HG03097 (cell line): ENCODE results near the gene CSNK2A2.

Experiments used
- ATAC-seq: cut with Tn5 transposase; IDR thresholded peaks from one replicate; pipeline ENCODE4 v1.9.1; 2021; ENCODE audit not compliant: unreplicated experiment, low FRiP score

CSNK2A2 gene

DNA sequence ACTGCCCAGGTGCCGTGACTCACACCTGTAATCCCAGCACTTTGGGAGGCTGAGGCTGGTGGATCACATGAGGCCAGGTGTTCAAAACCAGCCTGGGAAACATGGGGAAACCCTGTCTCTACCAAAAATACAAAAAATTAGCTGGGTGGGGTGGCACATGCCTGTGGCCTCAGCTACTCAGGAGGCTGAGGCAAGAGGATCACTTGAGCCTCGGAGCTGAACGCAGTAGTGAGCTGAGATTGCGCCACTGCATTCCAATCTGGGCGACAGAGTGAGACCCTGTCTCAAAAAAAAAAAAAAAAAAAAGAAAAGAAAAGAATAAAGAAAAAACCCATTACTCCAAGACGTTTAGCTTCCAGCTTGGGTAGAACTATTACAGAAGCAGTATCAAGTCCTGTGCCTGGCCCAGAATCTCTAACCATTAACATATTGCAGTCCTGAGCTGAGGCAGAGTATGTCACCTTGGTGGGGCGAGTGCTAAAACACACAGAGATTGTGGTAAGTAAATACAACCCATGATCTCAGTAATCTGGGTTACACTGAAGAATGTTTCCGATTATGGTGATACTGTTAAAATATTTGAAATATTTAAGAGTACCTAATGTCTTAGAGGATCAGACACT, 45.5 kb downstream of the CSNK2A2 start:
- ATAC-seq: no peak

DNA sequence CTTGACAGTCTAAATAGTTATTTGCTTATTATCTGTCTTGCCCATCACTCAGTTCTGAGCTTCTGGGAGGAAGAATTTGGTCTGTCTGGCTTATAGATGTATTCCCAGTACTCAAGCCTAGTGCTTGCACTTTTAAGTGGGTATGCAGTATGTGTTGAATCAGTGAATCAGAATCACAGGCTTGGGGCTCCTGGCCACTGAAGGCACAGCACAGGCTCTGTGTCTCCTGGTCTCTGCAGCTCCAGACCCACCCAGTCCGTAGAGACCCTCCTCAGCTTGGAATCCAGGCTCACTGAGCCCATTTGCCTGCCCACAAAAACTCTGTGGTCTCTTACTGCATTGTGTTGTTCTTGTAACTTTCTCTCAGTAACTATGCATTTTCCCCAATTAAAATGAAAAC, 49.4 kb downstream of the CSNK2A2 start:
- no peak for ATAC-seq

DNA sequence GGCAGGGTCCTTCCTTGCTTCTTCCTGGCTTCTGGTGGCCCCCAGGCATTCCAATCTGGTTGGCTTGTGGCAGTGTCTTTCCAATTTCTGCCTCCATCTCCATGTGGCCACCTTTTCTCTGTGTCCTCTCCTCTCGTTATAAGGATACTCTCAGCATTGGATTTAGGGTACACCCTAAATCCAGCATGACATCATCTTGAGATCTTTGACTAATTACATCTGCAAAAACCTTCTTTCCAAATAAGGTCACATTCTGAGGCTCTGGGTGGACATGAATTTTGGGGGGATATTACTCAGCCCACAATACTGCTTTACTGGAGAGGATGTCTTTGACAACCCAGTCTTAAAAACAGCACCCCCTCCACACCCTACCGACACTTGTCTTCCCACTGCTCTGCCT, 49.8 kb downstream of the CSNK2A2 start:
- no peak for ATAC-seq

DNA sequence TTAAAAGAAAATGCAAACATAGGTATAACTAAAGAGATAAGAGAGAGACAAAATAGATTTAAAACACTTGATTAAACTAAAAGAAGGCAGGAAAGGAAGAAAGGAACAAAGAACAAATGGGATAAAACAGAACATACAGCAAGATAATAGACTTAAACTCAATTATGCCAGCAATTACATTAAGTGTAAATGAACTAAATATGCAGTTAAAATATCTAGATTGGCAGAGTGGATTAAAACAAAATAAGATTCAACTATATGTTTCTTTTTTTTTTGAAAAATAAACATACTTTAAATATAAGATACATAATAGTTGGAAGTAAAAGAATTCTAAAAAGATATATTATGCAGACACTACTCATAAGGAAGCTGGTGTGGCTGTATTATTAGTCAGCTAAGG, 59.1 kb downstream of the CSNK2A2 start:
- no peak for ATAC-seq

DNA sequence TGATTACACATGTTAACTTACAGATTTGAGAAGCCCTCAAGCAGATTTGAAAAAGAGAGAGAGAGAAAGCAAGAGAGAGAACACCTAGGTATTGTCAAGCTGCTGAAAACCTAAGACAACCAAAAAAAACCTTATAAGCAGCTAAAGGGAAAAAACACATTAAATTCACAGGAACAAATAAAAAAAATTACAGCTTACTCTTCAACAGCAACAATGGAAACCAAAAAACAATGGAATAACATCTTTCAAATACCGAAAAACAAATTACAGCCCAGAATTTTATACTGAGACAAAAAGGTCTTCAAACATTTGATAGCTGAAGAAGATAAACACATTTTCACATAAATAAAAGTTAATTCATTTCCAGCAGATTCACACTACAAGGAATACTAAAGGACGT, 60.3 kb downstream of the CSNK2A2 start:
- no peak for ATAC-seq

DNA sequence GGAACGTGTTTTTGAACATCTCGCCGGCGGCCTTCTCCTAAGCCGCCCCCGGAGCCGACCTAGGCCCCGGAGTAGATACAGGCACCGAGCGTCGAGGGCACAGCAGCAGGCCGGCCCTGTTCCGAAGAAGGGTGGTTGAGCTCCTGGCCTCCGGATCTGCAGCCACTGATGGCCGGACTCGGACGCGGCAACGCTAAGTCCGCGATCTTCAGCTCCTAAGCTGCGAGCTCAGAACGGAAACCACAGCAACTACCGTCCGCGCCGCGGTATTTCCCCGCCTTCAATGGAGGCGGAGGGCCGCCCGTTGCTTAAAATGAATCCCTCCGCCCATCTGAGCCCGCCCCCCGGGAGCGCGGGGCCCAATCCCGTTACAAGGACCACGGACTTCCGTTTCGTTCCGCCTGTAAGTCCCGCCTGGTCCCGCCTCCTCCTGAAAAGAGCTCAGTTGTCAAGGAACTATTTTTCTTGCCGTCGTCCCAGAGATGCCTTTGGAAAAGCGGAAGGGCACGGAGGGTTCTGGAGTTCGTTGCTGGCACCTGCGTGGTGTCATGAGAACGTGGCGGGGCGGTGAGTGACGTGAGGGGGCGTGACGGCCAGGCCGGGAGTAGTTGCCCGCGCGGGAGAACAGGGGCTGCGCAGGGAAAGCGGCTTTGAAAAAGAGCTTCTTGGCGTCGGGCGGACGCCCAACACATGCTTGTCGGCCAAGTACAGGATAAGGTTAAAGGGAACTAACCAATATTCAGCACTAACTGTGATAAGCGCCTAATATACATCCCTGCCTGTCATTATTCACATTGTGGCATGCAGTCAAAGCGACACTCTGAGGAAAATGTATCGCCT, 68.6 kb downstream of the CSNK2A2 start, which contains the start of gene CFAP20:
TSS of gene CFAP20 (minus strand) at position 285 of the 840 bp plus-strand sequence. CDS start at position 19, 266 bp downstream.
- ATAC-seq: peak; percentile 83

DNA sequence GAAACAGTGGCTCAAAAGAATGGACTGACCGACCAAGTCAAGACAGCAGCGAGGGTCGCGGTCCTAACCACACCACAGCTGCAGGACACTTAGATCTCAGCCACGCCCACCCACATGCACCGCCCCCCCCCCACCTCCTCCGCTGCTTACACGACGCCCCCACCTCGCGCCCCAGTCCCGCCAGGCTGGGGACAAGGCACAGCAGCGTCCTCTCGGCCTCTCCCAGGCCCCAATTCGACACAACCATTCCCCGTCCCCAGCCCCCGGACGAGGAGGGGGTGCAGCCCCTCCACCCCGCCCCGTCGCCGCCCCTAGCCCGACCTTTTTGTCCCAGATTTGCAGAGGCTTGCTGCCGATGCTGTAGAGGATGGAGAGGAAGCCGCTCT, 69.2 kb downstream of the CSNK2A2 start:
- peak; percentile 6 for ATAC-seq

DNA sequence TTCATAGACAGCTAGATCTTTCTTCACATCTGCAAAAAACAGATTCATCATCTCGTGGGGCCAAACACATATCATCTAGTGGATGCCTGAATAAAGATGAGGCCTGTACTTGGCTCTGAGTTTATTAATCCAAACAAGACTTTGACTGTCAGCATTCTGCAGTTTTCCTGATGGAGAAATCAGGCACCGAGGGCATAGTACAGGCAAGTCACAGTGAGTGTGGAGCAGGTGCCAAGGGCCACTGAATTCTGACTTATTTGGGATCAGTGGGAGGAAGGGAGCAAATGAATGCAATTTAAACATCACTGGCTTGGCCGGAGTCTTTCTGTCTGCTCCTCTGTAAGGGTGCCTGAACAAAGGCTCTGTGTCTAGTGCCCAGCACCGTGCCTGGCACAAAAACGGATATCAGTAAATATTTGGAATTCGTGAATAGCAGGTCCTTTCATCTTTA, 69.7 kb downstream of the CSNK2A2 start:
- ATAC-seq: no peak

DNA sequence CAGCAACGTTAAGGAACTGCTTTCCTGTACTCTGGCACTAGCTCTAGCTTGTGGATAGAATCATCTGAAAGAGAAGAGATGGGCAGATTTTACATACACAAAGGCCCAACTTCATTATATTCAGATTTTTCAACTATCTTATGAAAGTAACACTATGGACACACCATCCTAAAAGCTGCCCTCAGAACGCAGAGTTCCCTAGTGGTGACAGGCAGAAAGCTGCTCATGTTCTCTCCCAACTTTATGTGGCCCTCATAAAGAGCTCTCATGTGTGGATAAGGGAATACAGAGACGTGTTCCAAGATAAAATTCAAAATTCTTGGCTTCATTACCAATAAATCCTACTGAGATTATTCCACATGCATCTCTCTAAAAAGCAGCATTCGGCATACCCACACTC, 70.3 kb downstream of the CSNK2A2 start:
- no peak for ATAC-seq

DNA sequence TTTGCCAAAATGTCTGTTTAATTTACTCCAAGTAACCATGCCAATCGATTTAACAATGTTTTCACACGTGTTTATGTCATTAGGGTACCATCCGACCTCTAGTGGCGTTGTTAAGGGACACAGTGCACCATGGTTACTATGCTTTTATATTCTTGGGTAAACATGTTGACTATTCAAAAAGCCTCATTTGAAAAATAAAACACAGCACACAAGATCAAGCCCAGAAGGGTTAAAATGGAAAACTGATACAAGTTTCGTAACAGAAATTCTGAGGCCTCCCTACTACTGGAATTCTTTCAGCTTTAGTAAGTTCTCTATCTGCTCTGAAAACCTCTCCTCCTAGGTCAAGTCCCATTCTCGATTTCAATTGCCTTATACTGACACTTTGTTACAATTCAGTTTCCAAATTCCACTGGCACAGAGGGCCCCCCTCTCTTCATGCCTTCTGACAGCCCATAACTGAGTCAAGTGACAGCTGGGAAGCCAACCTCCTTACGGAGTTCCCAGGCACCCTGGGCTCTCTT, 70.8 kb downstream of the CSNK2A2 start:
- ATAC-seq: no peak

DNA sequence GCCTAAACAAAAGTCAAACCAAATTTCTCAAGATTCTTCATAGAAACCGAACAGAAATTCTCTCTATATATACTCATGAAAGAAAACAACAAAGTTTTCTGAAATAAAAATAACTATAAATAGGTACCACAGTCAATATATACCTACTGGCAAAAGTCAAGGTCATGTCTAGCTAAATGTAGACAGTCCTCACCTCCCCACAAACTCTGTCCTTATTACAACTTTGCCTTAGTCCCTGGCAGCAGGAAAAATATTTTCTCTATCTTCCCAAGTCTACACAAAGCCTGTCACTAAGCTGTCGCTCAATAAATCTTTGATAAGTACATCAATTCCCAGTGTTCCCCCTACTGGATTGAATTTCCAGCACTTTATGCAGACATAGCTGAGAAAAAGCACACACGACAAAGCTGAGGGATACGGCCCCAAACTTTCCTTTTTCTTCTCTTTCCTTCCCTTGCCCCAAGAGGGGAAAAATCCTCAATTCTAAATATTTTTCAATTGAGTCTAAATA, 71.4 kb downstream of the CSNK2A2 start:
- no peak for ATAC-seq

DNA sequence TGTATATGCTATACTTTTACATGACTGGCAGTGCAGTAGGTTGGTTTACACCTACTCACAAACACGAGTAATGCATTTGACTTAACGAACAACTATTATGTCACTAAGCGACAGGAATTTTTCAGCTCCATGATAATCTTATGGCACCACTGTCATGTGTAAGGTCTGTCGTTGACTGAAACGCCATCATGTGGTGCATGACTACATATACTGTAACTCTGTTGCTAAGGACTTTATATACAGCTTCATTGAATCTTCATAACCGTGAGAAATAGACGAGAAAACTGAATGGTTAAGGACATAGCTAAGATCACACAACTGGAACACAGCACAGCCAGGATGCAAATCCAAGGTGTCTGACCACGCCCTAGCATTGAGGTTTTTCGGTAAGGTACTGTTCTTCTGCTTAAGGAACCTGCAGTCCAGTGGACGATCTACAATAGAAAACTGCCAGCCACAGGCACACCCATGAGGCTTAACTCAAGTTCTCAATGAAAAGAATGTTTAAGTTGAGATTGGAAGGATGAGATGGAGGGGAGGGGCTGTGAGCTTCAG, 72.0 kb downstream of the CSNK2A2 start:
- no peak for ATAC-seq

DNA sequence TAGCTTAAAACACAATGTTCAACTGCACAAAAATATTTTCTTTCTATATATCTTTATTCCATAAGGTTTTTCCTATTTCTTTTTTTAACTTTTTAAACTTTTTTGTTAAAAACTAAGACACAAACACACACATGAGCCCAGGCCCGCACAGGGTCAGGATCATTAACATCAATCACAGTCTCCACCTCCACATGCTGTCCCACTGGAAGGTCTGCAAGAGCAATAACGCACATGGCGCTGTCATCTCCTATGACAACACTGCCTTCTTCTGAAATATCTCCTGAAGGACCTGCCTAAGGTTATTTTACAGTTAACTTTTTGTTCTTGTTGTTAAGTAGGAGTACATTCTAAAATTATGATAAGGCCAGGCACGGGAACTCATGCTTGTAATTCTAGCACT, 72.9 kb downstream of the CSNK2A2 start:
- no peak for ATAC-seq

DNA sequence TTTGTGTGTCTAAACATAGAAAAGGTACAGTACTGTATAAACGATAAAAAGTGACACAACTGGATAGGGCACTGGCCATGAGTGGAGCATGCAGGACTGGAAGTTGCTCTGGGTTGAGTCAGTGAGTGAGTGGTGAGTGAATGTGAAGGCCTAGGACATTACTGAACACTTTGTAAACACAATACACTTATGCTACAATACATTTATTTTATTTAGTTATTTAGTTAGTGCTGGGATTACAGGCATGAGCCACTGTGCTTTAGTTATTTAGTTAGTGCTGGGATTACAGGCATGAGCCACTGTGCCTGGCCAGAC, 73.3 kb downstream of the CSNK2A2 start:
- no peak for ATAC-seq

DNA sequence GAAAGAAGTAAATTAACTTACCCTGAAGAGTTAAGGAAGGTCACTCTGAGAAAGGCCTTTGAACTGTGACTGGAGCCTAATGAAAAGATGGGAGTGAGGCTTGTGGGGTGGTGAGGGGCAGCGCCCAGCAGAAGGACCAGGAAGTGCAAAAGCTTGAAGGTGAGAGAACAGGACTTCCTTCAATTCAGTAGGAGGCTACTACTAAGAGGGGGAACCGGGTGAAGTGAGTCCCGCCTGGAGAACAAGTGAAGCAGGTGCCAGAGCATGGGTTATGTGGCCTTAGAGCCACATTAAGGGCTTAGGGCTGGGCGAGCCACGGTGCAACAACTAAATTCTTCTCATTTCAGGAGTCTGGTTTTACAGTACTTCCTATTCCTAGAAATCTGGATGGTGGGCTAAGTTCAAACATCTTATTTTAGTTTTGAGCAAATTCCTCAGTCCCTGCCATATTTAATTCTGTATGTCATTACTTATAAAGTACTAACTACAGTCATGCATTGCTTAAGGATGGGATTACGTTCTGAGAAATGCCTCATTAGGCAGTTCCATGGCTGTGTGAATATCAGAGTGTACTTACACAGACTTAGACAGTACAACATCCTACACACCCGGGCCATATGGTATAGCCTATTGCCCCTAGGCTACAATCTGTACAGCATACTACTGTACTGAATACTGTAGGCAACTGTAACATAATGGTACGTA, 73.9 kb downstream of the CSNK2A2 start:
- ATAC-seq: no peak

DNA sequence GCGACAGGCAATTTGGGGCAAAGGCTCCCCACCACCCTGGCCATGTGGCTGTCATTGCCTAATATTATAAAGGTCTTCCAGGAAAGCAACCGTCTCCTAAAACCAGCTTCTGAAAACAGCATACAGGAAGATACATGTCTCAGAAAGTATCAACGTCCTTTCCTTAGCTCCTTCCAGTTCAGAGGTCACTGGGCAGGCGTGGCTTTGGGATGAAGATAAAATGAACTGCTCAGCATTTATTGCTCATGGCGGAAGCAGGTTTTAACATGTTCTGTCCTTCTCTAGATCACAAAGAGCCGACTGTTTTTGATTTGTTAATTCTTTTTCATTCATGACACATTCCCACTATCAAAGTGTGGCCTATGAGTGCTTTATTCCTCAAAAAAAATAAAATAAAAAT, 76.8 kb downstream of the CSNK2A2 start:
- no peak for ATAC-seq

DNA sequence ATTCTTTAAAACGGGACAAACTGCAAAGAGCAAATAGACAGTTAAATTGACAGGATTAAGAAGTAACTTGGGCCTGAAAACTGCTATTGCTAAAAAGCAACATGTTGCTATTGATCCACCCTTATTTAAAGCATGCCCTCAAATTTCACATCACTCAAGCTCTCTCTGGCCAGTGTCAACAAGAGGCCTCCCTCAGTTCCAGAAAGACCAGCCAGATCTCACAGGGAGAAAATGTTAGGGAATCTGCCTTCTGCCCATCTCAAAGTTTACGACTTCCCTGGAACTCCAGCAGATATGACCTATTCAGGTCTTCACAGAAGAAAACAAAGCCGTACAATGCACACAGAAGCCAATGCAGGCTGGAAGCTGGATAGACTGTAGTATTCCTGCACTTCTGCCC, 77.7 kb downstream of the CSNK2A2 start:
- ATAC-seq: no peak

DNA sequence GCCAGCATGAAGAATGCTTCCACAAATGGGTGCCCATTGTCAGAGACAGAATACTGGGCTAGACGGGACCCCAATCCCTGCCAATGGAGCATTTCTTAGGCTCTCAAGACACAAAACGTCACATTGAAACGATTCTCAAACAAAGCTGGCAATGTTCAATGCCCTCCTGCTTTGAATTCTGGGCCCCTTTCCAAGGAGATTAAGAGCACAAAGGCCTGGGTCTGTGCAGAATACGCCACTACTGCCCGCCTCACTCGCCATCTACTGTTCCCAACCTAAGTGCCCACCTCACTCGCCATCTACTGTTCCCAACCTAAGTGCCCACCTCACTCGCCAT, 78.4 kb downstream of the CSNK2A2 start:
- ATAC-seq: no peak

DNA sequence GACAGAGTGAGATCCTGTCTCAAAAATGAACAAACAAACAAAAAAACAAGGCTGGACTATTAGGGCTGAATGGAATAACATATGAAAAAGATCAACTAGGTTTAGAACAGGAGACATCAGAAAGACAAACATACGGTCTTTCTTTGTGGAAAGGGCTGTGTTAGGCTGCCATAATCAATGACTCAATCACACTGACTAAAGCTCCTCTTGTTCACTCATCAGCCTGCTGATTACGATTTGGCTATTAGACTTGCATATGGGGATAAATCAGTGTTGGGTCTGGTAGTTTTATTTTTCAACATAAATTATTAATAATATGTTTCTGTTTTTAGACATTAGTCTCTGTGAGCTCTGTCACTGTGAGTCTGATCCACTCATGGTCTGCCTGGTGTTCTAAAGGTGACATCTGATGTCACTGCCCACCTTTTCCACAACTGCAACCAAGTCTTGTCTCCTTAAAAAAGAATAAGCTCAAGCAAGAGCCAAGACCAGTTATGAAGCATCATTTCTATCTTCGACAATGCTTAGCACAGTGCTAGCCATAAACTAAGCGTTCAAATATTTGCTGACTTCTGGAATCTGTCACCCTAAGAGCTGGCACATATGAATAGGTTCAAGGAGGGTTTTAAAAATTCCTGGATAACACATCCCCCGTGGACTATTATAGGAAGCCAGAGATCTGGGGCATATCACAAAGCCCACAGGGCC, 79.0 kb downstream of the CSNK2A2 start:
- no peak for ATAC-seq

DNA sequence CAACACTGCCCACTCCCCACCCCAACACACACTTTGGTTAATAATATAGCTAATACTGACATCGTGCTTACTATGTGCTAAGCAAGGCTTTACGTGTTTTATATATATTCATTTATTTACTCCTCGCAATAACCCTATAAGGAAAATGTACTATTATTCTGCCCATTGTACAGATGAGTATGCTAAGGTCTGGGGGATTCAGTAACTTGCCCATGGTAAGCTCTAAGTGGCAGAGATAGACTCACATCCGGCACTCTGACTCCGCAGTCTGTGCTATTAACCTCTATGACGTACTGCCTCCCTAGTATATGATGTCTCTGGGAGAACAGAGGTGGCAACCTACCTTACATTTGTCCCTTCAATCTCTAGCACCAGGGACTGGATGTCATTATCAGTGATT, 81.4 kb downstream of the CSNK2A2 start:
- no peak for ATAC-seq
